Stomach (tissue), 9 donors: ENCODE data around the gene GOLGA1. TPM values are rescaled to one million over a fixed set of nuclear protein-coding genes. Genes with fewer than 3 reads are reported as not detected.
"Not testable (repeated sequence)": the region's sequence is repeated elsewhere in the genome, so short reads cannot be mapped to it uniquely, and the experiment has no call there.

Experiments used
- DNase-seq, 2 donors: peaks; one replicate each; pipeline versions ENCODE4 v3.0.0 to v3.0.0-alpha.2; 2013 to 2019
- H3K27ac ChIP-seq, 5 donors: fragments of 200-600 bp in 4 of 5; sonication (generic) in 4 of 5; one replicate each; pipeline ENCODE4 v1.5.1; 2013 to 2019; ENCODE audit warnings: mild to moderate bottlenecking in 1 of 5, moderate library complexity in 1 of 5
- H3K27me3 ChIP-seq, 3 donors: fragments of 200-600 bp; sonication (generic); one replicate each; pipeline ENCODE4 v1.5.1; 2017 to 2019; ENCODE audit warnings: mixed run types in 1 of 3
- H3K36me3 ChIP-seq, 4 donors: fragments of 200-600 bp; sonication (generic); 1 replicate in 3 of 4; 2 replicates in 1 of 4; pipeline ENCODE4 v1.5.1; 2016 to 2019
- H3K4me1 ChIP-seq, 4 donors: fragments of 200-600 bp; sonication (generic); one replicate each; pipeline ENCODE4 v1.5.1; 2016 to 2019
- H3K4me3 ChIP-seq, 4 donors: fragments of 200-600 bp; sonication (generic) in 3 of 4; one replicate each; pipeline ENCODE4 v1.5.1; 2016 to 2019; ENCODE audit warnings: mild to moderate bottlenecking in 1 of 4
- H3K9me3 ChIP-seq, 4 donors: fragments of 200-600 bp; sonication (generic); one replicate each; pipeline ENCODE4 v1.5.1; 2016 to 2019
- EP300 ChIP-seq: sonication (generic); formaldehyde crosslinking; IDR thresholded peaks from one replicate; pipeline ENCODE4 v1.6.1; 2017; ENCODE audit warnings: antibody characterized with exemption
- POLR2A ChIP-seq, 4 donors: fragments of 450-650 bp; IDR thresholded peaks; one replicate each; pipeline ENCODE4 v1.6.1; 2016; ENCODE audit warnings: antibody characterized with exemption in 4 of 4, control low read depth in 2 of 4, mild to moderate bottlenecking in 1 of 4, moderate library complexity in 1 of 4
- POLR2AphosphoS5 ChIP-seq, 3 donors: sonication (generic); formaldehyde crosslinking; IDR thresholded peaks; one replicate each; pipeline ENCODE4 v1.6.1; 2016; ENCODE audit warnings: antibody characterized with exemption in 3 of 3
- WGBS, 5 donors: extraction: QIAGEN DNeasy Blood & Tissue Kit in 3 of 5; methylation state at CpG; one replicate each; pipeline versions ENCODE4 v1.1.5 to v1.1.7; 2013 to 2018; 5-methylcytosine and 5-hydroxymethylcytosine counted together
- intact Hi-C: fragments of 100-400 bp; cut with DNase I; formaldehyde crosslinking; loops from one replicate; pipeline ENCODE4 v1.15.1; 2023; ENCODE audit warnings: low total_unique reads
- polyA plus RNA-seq, 3 donors: library from polyadenylated mRNA; stranded (reverse); fragments of 200-250 nt; gene quantifications; one replicate each; pipeline ENCODE4 v1.2.3, GENCODE V29; 2013
- total RNA-seq, 5 donors: library from RNA; depleted of rRNA; stranded (reverse); fragments of >200 nt; gene quantifications; one replicate each; pipeline versions ENCODE4 v1.1.0 to v1.2.3, GENCODE V29; 2014 to 2016
- TF ChIP-seq, protein P1 (sequence below), 7 experiments: fragments of 450-650 bp in 4 of 7; fragments of 200-600 bp in 3 of 7; sonication (generic) in 3 of 7; IDR thresholded peaks; one replicate each; pipeline ENCODE4 v1.5.1; 2016 to 2019; ENCODE audit warnings: antibody characterized with exemption in 7 of 7, control low read depth in 2 of 7, mild to moderate bottlenecking in 1 of 7
- donor health status: healthy with polysubstance abuse.
- donor health status: Bipolar disorder and iron deficiency.
- donor health status: healthy.

Gene GOLGA1
- total and polyA plus RNA-seq, 8 donors, result 4.1 to 88.4 (median 18.1) TPM

DNA sequence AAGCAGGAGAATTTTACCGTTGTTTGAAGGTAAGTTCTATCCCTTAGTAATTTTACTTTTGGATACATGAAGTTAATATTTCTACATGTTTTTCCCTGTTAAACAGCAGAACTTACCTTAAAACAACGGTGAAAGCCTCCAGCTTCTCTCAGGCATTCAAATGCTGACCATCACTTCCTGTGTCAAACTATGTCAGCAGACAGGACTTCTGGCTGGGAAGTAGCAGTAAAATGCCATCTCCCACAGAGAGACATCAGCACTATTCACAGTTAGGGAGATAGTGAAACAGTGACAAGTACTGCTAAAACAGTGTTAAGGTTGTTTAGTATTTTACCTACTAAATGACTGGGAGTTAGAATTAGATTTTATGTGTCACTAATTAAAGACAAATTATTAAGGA, 34.2 kb upstream of the GOLGA1 start:
- 18 to 48% (median 39%) methylated on average over 2 of the region's 2 CpGs for WGBS, 5 donors
- no peak for TF ChIP-seq EP300
- TF ChIP-seq POLR2AphosphoS5 (IDR thresholded peaks at IDR 0.05), result no peak
- TF ChIP-seq, protein P1, sequence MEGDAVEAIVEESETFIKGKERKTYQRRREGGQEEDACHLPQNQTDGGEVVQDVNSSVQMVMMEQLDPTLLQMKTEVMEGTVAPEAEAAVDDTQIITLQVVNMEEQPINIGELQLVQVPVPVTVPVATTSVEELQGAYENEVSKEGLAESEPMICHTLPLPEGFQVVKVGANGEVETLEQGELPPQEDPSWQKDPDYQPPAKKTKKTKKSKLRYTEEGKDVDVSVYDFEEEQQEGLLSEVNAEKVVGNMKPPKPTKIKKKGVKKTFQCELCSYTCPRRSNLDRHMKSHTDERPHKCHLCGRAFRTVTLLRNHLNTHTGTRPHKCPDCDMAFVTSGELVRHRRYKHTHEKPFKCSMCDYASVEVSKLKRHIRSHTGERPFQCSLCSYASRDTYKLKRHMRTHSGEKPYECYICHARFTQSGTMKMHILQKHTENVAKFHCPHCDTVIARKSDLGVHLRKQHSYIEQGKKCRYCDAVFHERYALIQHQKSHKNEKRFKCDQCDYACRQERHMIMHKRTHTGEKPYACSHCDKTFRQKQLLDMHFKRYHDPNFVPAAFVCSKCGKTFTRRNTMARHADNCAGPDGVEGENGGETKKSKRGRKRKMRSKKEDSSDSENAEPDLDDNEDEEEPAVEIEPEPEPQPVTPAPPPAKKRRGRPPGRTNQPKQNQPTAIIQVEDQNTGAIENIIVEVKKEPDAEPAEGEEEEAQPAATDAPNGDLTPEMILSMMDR (IDR thresholded peaks at IDR 0.05), result no peak
- TF ChIP-seq POLR2A (IDR thresholded peaks at IDR 0.05), result no peak
- peaks cover 0 to 46% (median 31%) of the 10 kb centered on the region in 4 donors for H3K36me3 ChIP-seq
- no peaks in the 10 kb centered on the region for H3K4me1 ChIP-seq
- no peak overlapping the region for H3K4me3 ChIP-seq
- H3K27me3 ChIP-seq, result no peaks in the 10 kb centered on the region
- DNase-seq, result no peak
- no peaks in the 10 kb centered on the region for H3K9me3 ChIP-seq
- intact Hi-C loops, result no loop called here
- no peak overlapping the region for H3K27ac ChIP-seq

DNA sequence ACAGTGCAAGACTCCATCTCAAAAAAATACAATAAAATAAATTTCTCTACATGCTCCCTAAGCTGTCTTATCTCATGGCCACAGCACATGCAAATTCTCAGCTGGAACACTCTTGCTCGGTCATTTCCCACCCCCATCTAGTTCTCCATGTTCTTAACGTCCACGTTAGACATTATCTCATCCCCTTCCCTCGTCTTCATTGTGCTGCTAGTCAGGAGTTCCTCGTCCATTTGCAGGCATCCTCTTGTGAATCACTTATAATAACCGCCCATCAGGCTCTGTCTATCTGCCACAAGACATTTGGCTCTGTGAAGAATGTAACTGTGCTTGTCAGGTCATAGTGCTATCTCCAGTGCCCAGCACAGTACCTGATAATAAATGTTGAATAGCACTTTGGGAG, 32.9 kb upstream of the GOLGA1 start:
- 92 to 98% (median 97%) methylated on average over 6 of the region's 6 CpGs for WGBS, 5 donors
- TF ChIP-seq POLR2AphosphoS5 (IDR thresholded peaks at IDR 0.05), result no peak
- Histone ChIP-seq H3K36me3 (peaks cover 0 to 54% (median 42%) of the 10 kb centered on the region in 4 donors), H3K27me3 (no peaks in the 10 kb centered on the region), H3K4me1 (no peaks in the 10 kb centered on the region), H3K4me3 (no peak overlapping the region), H3K9me3 (no peaks in the 10 kb centered on the region), H3K27ac (no peak overlapping the region)
- intact Hi-C loops, result no loop called here
- DNase-seq, result no peak

DNA sequence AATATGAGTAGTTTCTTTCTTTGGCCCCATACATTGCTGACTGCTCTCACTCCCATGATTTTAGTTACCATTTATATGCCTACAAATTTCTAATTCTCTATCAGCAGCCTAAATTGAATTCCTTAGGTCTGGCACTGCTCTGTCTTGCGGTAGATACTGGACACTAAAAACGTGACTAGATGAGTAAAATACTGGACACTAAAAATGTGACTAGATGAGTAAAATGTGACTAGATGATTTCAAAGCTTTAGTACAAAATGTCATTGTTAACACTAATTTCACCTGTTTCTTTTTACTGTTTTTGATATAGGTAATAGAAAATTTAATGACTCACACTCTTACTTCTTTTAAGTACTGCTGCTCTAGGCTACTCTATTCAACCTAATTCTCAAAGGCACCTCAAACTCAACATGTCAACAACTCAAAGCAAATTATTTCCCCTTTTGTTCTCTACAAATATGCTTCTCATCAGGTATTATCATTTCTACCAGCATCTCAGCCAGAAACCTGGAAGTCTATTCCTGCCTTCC, 31.4 kb upstream of the GOLGA1 start:
- H3K36me3 ChIP-seq, result peaks cover 0 to 69% (median 56%) of the 10 kb centered on the region in 4 donors
- H3K9me3 ChIP-seq, result no peaks in the 10 kb centered on the region
- H3K27ac ChIP-seq, result no peak overlapping the region
- no peaks in the 10 kb centered on the region for H3K27me3 ChIP-seq
- WGBS, 5 donors, result 90 to 93% (median 91%) methylated on average over 2 of the region's 2 CpGs
- no peak for TF ChIP-seq POLR2AphosphoS5 (IDR thresholded peaks at IDR 0.05)
- TF ChIP-seq POLR2A (IDR thresholded peaks at IDR 0.05), result no peak
- no peak for DNase-seq
- intact Hi-C loops, result no loop called here
- no peaks in the 10 kb centered on the region for H3K4me1 ChIP-seq
- no peak overlapping the region for H3K4me3 ChIP-seq

DNA sequence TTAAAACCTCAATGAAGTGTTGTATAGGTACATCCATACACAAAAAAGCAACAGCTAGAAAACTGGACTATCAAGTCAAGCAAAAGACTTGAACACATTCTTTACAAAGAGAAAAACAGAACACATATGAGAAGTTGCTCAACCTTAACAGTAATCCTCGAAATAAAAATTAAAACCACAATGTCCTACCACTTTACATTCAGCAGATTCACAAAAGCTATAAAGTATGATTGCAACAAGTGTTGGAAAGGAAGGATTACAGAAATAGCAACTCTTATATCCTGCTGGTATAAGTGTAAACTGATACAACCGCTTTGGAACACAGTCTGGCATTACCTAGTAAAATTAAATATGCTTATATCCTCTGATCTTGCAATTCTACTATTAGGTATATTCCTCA, 28.5 kb upstream of the GOLGA1 start:
- 81 to 93% (median 88%) methylated on average over 2 of the region's 2 CpGs for WGBS, 5 donors
- DNase-seq, result no peak
- Histone ChIP-seq H3K36me3 (peaks cover 0 to 55% (median 50%) of the 10 kb centered on the region in 4 donors), H3K27me3 (no peaks in the 10 kb centered on the region), H3K9me3 (no peaks in the 10 kb centered on the region), H3K4me3 (no peak overlapping the region), H3K4me1 (no peaks in the 10 kb centered on the region), H3K27ac (no peak overlapping the region)
- TF ChIP-seq, protein P1 (IDR thresholded peaks at IDR 0.05), result no peak
- TF ChIP-seq POLR2AphosphoS5 (IDR thresholded peaks at IDR 0.05) (no peak), EP300 (no peak), POLR2A (IDR thresholded peaks at IDR 0.05) (no peak)
- intact Hi-C loops, result no loop called here

DNA sequence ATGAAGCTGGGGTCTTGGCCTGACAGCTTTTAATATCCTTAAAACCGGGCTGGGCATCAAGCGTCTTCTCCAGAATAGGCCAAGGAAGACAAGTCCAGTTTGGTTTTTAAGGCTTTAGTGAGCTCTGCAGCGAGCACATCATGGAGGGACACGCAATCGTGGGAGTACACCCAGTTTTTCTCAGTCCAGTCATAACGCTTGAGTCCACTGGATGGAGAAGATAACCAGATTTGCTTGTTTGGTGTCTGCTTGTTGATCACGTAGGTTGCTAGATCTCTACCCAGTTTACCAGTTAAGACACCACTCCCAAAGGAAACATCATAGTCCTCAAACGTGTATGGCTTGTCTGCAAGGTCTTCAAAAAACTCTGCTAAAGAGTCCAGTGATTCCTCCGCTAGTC, 27.4 kb upstream of the GOLGA1 start:
- Histone ChIP-seq H3K27me3 (no peaks in the 10 kb centered on the region), H3K9me3 (no peaks in the 10 kb centered on the region), H3K27ac (no peak overlapping the region), H3K4me1 (no peaks in the 10 kb centered on the region), H3K36me3 (peaks cover 0 to 44% (median 41%) of the 10 kb centered on the region in 4 donors), H3K4me3 (no peak overlapping the region)
- intact Hi-C loops, result no loop called here
- DNase-seq, result no peak
- TF ChIP-seq POLR2AphosphoS5 (IDR thresholded peaks at IDR 0.05) (no peak), POLR2A (IDR thresholded peaks at IDR 0.05) (no peak), EP300 (no peak)
- TF ChIP-seq, protein P1 (IDR thresholded peaks at IDR 0.05), result no peak
- WGBS, 5 donors, result 87 to 96% (median 93%) methylated on average over 9 of the region's 9 CpGs

DNA sequence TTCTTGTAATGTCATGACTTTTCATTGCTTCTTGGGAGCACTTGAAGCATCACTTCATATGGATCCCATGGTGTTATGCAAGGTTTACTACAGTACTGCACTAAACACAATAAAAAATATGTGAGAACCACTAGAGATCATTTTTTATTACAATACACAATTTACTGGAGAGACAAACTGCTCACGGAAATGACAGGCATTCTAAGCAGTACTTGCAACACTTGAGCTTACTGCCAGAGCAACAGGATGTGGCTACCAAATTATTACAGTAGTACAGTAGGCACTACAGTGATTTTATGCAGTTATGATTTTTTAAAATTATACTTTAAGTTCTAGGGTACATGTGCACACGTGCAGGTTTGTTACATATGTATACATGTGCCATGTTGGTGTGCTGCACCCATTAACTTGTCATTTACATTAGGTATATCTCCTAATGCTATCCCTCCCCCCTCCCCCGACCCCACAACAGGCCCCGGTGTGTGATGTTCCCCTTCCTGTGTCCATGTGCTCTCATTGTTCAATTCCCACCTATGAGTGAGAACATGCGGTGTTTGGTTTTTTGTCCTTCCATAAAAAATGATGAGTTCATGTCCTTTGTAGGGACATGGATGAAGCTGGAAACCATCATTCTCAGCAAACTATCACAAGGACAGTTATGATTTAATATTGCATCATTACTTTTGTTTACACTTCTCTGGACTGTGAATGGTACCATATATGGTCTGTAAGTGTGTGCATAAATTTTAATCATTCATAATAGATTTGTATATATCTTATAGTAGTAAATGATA, 25.1 kb upstream of the GOLGA1 start:
- 74 to 87% (median 84%) methylated on average over 5 of the region's 5 CpGs for WGBS, 5 donors
- H3K27me3 ChIP-seq, H3K4me1 ChIP-seq, intact Hi-C loops, H3K9me3 ChIP-seq, H3K4me3 ChIP-seq, H3K27ac ChIP-seq: not testable (repeated sequence)
- peaks cover 0 to 37% (median 33%) of the 10 kb centered on the region in 4 donors for H3K36me3 ChIP-seq
- peak in 1 of 2 donors; percentile 26 for DNase-seq
